Activated CD4-positive, alpha-beta T cell treated with anti-CD3 and anti-CD28 coated beads for 36 hours (primary cell): ENCODE results near the gene CYB5R3. TPM values are rescaled to one million over a fixed set of nuclear protein-coding genes. Genes with fewer than 3 reads are reported as not detected.
"Not testable (repeated sequence)": the region's sequence is repeated elsewhere in the genome, so short reads cannot be mapped to it uniquely, and the experiment has no call there.

Experiments used
- ATAC-seq: fragments of 200-7000 bp; cut with Tn5 transposase; one replicate; pipeline ENCODE4 v1.10.0; 2021; ENCODE audit warnings: mild to moderate bottlenecking, moderate library complexity
- CTCF ChIA-PET: fragments of 350-600 bp; sonication (Branson Sonifier 250); formaldehyde crosslinking; loops from one replicate; lab custom pipeline; 2021; ENCODE audit warnings: antibody characterized with exemption; lab: Charles Lee
- POLR2A ChIA-PET: fragments of 350-600 bp; sonication (Branson Sonifier 250); formaldehyde crosslinking; loops from one replicate; lab custom pipeline; 2021; ENCODE audit warnings: antibody characterized with exemption, inconsistent platforms; lab: Charles Lee
- DNase-seq: peaks from one replicate; pipeline ENCODE4 v3.0.0-alpha.2; 2020
- H3K27ac Mint-ChIP-seq: one replicate; pipeline ENCODE4 v1.8.0; 2021; ENCODE audit warnings: mixed read lengths
- H3K27me3 Mint-ChIP-seq: one replicate; pipeline ENCODE4 v1.8.0; 2021; ENCODE audit warnings: mixed read lengths
- H3K36me3 Mint-ChIP-seq: one replicate; pipeline ENCODE4 v1.8.0; 2021; ENCODE audit warnings: low read depth, mixed read lengths
- H3K4me1 Mint-ChIP-seq: one replicate; pipeline ENCODE4 v1.8.0; 2021; ENCODE audit warnings: mixed read lengths
- H3K4me3 Mint-ChIP-seq: one replicate; pipeline ENCODE4 v1.8.0; 2021; ENCODE audit warnings: mild to moderate bottlenecking, moderate library complexity, mixed read lengths
- H3K9me3 Mint-ChIP-seq: one replicate; pipeline ENCODE4 v1.8.0; 2021; ENCODE audit warnings: low read depth, mixed read lengths
- intact Hi-C, 2 experiments: fragments of 100-400 bp; cut with DNase I in 1 of 2; cut with micrococcal nuclease in 1 of 2; formaldehyde crosslinking; loops; one replicate each; pipeline versions ENCODE4 v1.14.2 to v1.15.1; 2022 to 2024; cut with DNase I, micrococcal nuclease
- total RNA-seq, 2 experiments: library from RNA; stranded (reverse); gene quantifications; one replicate each; pipeline ENCODE4 v1.2.3, GENCODE V29; 2021

CYB5R3 gene
- total RNA-seq, 2 experiments from 2014 or later, result 79.5 to 101 TPM

DNA sequence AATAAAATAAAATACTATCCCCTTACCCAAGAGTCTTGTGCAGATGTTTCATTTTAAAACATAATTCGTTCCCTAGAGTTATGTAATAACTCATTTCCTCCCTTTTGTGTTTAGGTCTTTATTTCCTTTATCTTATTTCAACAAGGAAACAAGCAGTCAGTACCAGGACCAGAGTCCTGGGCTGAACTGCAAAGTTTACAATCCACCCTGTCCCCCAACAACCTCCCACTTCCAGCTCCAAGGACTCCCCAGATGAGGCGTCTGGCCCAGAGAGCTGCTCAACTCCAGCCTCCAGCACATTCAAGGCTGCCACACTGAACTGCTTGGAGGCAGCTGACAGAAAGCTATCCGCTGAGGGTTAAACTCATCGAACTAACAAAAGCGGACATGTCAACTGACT is 39.0 kb downstream of the CYB5R3 start:
- CTCF ChIA-PET, result interaction anchor here (0.6 to 1.8 kb wide), 2 partner anchors 14 to 43 kb away, joined by 4 to 6 read pairs; no protein-coding TSS in a partner anchor
- POLR2A ChIA-PET, result no interaction called here
- no peak for DNase-seq
- peaks cover 43% of the 10 kb centered on the region for H3K36me3 Mint-ChIP-seq
- H3K9me3 Mint-ChIP-seq, result no peaks in the 10 kb centered on the region
- H3K27me3 Mint-ChIP-seq, result no peaks in the 10 kb centered on the region
- H3K4me3 Mint-ChIP-seq, result no peak overlapping the region
- intact Hi-C loops, result loop anchor here in 1 of 2 experiments (10.0 kb wide), 2 partner anchors 1165 to 1325 kb away; partner anchors contain the start of genes RANGAP1 and TOB2
- ATAC-seq, result no peak
- peak overlapping the region; percentile 55 for H3K27ac Mint-ChIP-seq
- peaks cover 67% of the 10 kb centered on the region for H3K4me1 Mint-ChIP-seq

- Mint-ChIP-seq H3K4me1 (peaks cover 68% of the 10 kb centered on the region), H3K36me3 (peaks cover 40% of the 10 kb centered on the region), H3K4me3 (no peak overlapping the region), H3K9me3 (no peaks in the 10 kb centered on the region), H3K27me3 (no peaks in the 10 kb centered on the region), H3K27ac (peak overlapping the region; percentile 69)
- ChIA-PET CTCF (interaction anchor here (0.6 to 0.9 kb wide), 2 partner anchors 12 to 31 kb away, joined by 3 to 5 read pairs; no protein-coding TSS in a partner anchor), POLR2A (interaction anchor here (0.6 kb wide), 2 partner anchors 27 to 766 kb away, joined by 3 read pairs; no protein-coding TSS in a partner anchor)
- ATAC-seq, result peak; percentile 68
- intact Hi-C loops, result no loop called here
- peak; percentile 30 for DNase-seq
These were observed 40.3 kb downstream of the CYB5R3 start for GRCh38 chr22:42608823-42609361.

DNA sequence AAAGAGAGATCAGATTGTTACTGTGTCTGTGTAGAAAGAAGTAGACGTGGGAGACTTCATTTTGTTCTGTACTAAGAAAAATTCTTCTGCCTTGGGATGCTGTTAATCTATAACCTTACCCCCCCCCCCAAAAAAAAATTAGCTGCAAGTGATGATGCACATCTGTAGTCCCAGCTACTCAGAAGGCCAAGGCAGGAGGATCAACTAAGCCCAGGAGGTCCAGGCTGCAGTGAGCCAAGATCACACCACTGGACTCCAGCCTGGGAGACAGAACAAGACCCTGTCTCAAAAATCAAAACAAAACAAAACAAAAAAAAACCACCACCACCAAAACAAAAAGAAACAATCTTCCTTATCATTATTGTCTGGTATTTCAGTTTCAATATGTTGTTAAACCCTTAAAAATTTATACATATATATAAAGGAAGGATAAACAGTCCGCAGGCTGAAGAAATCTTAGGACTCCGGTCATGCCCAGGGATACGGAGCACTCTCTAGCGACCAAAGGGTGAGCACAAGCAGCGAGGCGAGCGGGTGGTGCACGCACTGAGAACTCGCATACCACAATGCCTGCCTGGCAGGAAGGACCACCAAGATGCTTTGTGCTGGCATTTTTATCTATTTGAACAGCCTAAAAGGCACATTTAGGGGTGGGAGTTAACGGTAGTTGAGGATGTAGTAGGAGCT is 40.9 kb downstream of the CYB5R3 start:
- peaks cover 37% of the 10 kb centered on the region for H3K36me3 Mint-ChIP-seq

DNA sequence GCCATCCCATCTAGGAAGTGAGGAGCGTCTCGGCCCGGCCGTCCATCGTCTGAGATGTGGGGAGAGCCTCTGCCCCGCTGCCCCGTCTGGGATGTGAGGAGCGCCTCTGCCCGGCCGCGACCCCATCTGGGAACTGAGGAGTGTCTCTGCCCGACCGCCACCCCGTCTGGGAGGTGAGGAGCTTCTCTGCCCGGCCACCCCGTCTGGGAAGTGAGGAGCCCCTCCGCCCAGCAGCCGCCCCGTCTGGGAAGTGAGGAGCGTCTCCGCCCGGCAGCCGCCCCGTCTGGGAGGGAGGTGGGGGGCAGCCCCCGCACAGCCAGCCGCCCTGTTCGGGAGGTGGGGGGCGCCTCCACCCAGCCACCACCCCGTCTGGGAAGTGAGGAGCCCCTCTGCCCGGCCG is 41.6 kb downstream of the CYB5R3 start:
- H3K4me3 Mint-ChIP-seq, DNase-seq, H3K9me3 Mint-ChIP-seq, intact Hi-C loops, ATAC-seq, H3K27me3 Mint-ChIP-seq, POLR2A ChIA-PET, H3K27ac Mint-ChIP-seq, CTCF ChIA-PET: not testable (repeated sequence)
- peaks cover 34% of the 10 kb centered on the region for H3K36me3 Mint-ChIP-seq
- peaks cover 61% of the 10 kb centered on the region for H3K4me1 Mint-ChIP-seq

More for the DNA sequence above, 40.9 kb downstream of the CYB5R3 start:
- peak overlapping the region; percentile 69 for H3K27ac Mint-ChIP-seq
- ChIA-PET CTCF (interaction anchor here (0.6 to 0.9 kb wide), 3 partner anchors 13 to 417 kb away, joined by 3 to 5 read pairs (median 3); no protein-coding TSS in a partner anchor), POLR2A (interaction anchor here (0.6 kb wide), 1 partner anchor 27 kb away, joined by 3 read pairs; no protein-coding TSS in a partner anchor)
- DNase-seq (no peak), ATAC-seq (no peak)
- no peaks in the 10 kb centered on the region for H3K27me3 Mint-ChIP-seq
- intact Hi-C loops, result no loop called here
- no peak overlapping the region for H3K4me3 Mint-ChIP-seq
- peaks cover 66% of the 10 kb centered on the region for H3K4me1 Mint-ChIP-seq
- H3K9me3 Mint-ChIP-seq, result no peaks in the 10 kb centered on the region

DNA sequence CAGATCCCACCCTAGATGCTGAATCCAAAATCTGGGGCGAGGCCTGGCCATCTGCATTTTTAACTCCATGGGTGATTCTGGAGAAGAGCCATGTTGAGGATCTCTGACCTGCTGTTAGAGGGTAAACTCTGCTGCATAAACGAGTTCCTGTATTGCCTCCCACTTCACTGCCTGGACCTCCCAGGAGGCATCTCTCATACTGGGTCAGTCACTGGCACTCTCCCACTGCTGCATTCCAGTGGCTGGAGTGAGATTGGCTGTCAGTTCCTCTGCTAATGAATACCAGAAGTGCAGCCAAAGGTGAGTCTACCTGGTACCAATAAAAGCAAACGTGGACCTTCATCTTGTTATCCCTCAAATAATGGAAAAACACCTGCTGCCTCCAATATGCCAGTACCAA is 44.8 kb downstream of the CYB5R3 start:
- intact Hi-C loops, result no loop called here
- Mint-ChIP-seq H3K4me1 (peaks cover 33% of the 10 kb centered on the region), H3K27me3 (no peaks in the 10 kb centered on the region), H3K4me3 (no peak overlapping the region), H3K9me3 (no peaks in the 10 kb centered on the region), H3K36me3 (peaks cover 32% of the 10 kb centered on the region), H3K27ac (no peak overlapping the region)
- ATAC-seq, result no peak
- POLR2A ChIA-PET, result no interaction called here
- CTCF ChIA-PET, result no interaction called here
- no peak for DNase-seq

- POLR2A ChIA-PET, result no interaction called here
- Mint-ChIP-seq H3K9me3 (no peaks in the 10 kb centered on the region), H3K36me3 (peaks cover 37% of the 10 kb centered on the region), H3K27ac (peak overlapping the region; percentile 12), H3K4me1 (peaks cover 24% of the 10 kb centered on the region), H3K27me3 (no peaks in the 10 kb centered on the region), H3K4me3 (no peak overlapping the region)
- no peak for DNase-seq
- ATAC-seq, result no peak
- intact Hi-C loops, result no loop called here
- CTCF ChIA-PET, result no interaction called here
These were observed 45.8 kb downstream of the CYB5R3 start for GRCh38 chr22:42603427-42603826.

- DNase-seq (no peak), ATAC-seq (no peak)
- no peak overlapping the region for H3K4me3 Mint-ChIP-seq
- CTCF ChIA-PET, result interaction anchor here (0.6 to 0.7 kb wide), 2 partner anchors 26 to 219 kb away, joined by 3 read pairs; no protein-coding TSS in a partner anchor
- H3K9me3 Mint-ChIP-seq, result no peaks in the 10 kb centered on the region
- H3K27ac Mint-ChIP-seq, result peak overlapping the region; percentile 16
- H3K4me1 Mint-ChIP-seq, result peaks cover 21% of the 10 kb centered on the region
- intact Hi-C loops, result no loop called here
- POLR2A ChIA-PET, result no interaction called here
- peaks cover 40% of the 10 kb centered on the region for H3K36me3 Mint-ChIP-seq
- H3K27me3 Mint-ChIP-seq, result no peaks in the 10 kb centered on the region
These were observed 46.7 kb downstream of the CYB5R3 start for GRCh38 chr22:42602470-42602869.

GRCh38 chr22:42601879-42602465 is 47.2 kb downstream of the CYB5R3 start:
- Mint-ChIP-seq H3K4me1 (peaks cover 21% of the 10 kb centered on the region), H3K27ac (no peak overlapping the region), H3K9me3 (no peaks in the 10 kb centered on the region), H3K36me3 (peaks cover 45% of the 10 kb centered on the region), H3K27me3 (no peaks in the 10 kb centered on the region), H3K4me3 (no peak overlapping the region)
- DNase-seq, result no peak
- CTCF ChIA-PET, result interaction anchor here (0.6 to 0.8 kb wide), 2 partner anchors 17 to 219 kb away, joined by 3 read pairs; no protein-coding TSS in a partner anchor
- intact Hi-C loops, result no loop called here
- ATAC-seq, result no peak
- POLR2A ChIA-PET, result no interaction called here

DNA sequence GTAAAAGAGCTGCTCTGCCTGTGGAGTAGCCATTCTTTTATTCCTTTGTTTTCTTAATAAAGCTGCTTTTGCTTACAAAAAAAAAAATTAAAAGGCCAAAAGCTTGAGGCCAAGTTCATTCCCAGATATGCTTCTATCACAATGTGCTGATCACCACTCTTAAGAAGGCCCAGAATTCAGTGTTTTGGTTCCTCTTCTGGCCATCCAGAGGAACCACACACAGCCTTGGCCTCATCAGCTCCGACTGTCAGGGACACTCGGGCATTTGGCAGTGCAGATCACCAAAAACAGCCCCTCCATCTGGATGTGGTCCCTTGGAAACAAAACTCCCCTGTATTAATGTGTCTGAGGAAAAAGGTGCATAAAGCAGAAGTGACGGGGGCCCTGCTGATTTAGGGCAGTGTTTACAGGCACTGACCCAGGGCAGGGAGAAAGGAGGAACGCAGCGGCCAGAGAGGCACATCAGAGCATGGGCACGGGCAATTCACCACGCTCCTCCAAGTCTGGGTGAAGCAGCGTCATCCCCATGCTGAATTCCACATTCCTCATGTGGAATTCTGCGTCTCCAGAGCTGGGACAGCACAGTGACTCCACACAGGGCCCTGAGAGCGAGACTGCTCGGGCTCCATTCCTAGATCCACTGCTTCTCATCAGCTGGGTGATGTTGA is 52.2 kb downstream of the CYB5R3 start:
- POLR2A ChIA-PET, result interaction anchor here (0.6 to 0.7 kb wide), 2 partner anchors 9 to 18 kb away, joined by 3 read pairs; partner anchors contain the start of gene POLDIP3
- Mint-ChIP-seq H3K36me3 (peaks cover 65% of the 10 kb centered on the region), H3K4me3 (no peak overlapping the region), H3K27me3 (no peaks in the 10 kb centered on the region), H3K4me1 (peaks cover 2% of the 10 kb centered on the region), H3K9me3 (no peaks in the 10 kb centered on the region), H3K27ac (no peak overlapping the region)
- CTCF ChIA-PET, result interaction anchor here (1.2 kb wide), 1 partner anchor 14 kb away, joined by 6 read pairs; no protein-coding TSS in a partner anchor
- DNase-seq (no peak), ATAC-seq (no peak)
- intact Hi-C loops, result no loop called here

DNA sequence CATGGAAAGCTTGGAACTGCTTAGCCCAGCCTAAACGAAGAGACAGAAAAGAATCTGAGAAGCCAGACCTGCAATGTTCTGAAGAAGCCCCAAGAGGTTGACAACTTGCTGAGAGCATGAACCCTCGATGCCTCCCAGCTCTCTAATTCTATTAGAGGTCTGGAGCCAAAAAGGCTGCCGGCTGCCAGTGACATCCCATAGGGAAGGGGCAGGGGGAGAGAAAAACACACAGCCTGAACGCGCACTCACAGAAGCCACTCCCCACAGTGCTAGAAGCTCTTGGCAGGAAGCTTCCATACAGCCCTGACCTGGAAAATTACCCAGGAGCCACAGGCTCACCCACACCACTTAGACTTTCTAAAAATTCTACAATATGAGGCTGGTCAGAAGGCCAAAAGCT is 52.9 kb downstream of the CYB5R3 start:
- ChIA-PET CTCF (interaction anchor here (1.2 kb wide), 1 partner anchor 14 kb away, joined by 6 read pairs; no protein-coding TSS in a partner anchor), POLR2A (no interaction called here)
- H3K4me3 Mint-ChIP-seq, result no peak overlapping the region
- ATAC-seq (no peak), DNase-seq (no peak)
- no peaks in the 10 kb centered on the region for H3K9me3 Mint-ChIP-seq
- peaks cover 61% of the 10 kb centered on the region for H3K36me3 Mint-ChIP-seq
- no peaks in the 10 kb centered on the region for H3K4me1 Mint-ChIP-seq
- no peak overlapping the region for H3K27ac Mint-ChIP-seq
- H3K27me3 Mint-ChIP-seq, result no peaks in the 10 kb centered on the region
- intact Hi-C loops, result no loop called here

- no peaks in the 10 kb centered on the region for H3K9me3 Mint-ChIP-seq
- H3K27me3 Mint-ChIP-seq, result no peaks in the 10 kb centered on the region
- ATAC-seq (no peak), DNase-seq (no peak)
- intact Hi-C loops, result no loop called here
- H3K4me1 Mint-ChIP-seq, result no peaks in the 10 kb centered on the region
- H3K4me3 Mint-ChIP-seq, result no peak overlapping the region
- peak overlapping the region; percentile 3 for H3K27ac Mint-ChIP-seq
- H3K36me3 Mint-ChIP-seq, result peaks cover 60% of the 10 kb centered on the region
- ChIA-PET CTCF (no interaction called here), POLR2A (no interaction called here)
These were observed 53.8 kb downstream of the CYB5R3 start for GRCh38 chr22:42595434-42595833.
